Thoracic aorta (tissue), 2 donors: ENCODE results near the gene CFAP54. TPM values are rescaled to one million over a fixed set of nuclear protein-coding genes. Genes with fewer than 3 reads are reported as not detected.

Experiments used
- ATAC-seq: fragments of 150-250 bp; one replicate; pipeline ENCODE4 v1.8.0; 2017; ENCODE audit warnings: low read depth; ENCODE audit not compliant: insufficient number of reproducible peaks, low FRiP score
- DNase-seq: peaks from one replicate; pipeline ENCODE4 v3.0.0-alpha.2; 2020; ENCODE audit warnings: low spot score
- H3K27ac ChIP-seq, 2 donors: fragments of 200-600 bp; sonication (generic); 1 replicate in 1 of 2; 2 replicates in 1 of 2; pipeline ENCODE4 v1.5.1; 2016; ENCODE audit warnings: mild to moderate bottlenecking in 2 of 2, moderate library complexity in 2 of 2
- H3K27me3 ChIP-seq: fragments of 200-600 bp; sonication (generic); replicated peaks from 2 replicates; pipeline ENCODE4 v1.6.0; 2016; ENCODE audit warnings: mild to moderate bottlenecking; ENCODE audit not compliant: insufficient read depth
- H3K36me3 ChIP-seq: fragments of 200-600 bp; sonication (generic); one replicate; pipeline ENCODE4 v1.5.1; 2016
- H3K4me1 ChIP-seq, 2 donors: fragments of 200-600 bp; sonication (generic); 1 replicate in 1 of 2; 2 replicates in 1 of 2; pipeline versions ENCODE4 v1.5.1 to v1.6.0; 2016; ENCODE audit warnings: low read depth in 2 of 2, mild to moderate bottlenecking in 1 of 2; ENCODE audit not compliant: control insufficient read depth in 1 of 2
- H3K4me3 ChIP-seq: fragments of 200-600 bp; sonication (generic); 2 replicates; pipeline ENCODE4 v1.5.1; 2016; ENCODE audit warnings: mild to moderate bottlenecking
- H3K9me3 ChIP-seq: fragments of 200-600 bp; sonication (generic); 2 replicates; pipeline ENCODE4 v1.5.1; 2016
- CTCF ChIP-seq: fragments of 200-600 bp; sonication (generic); IDR thresholded peaks from one replicate; pipeline ENCODE4 v1.5.1; 2019; ENCODE audit warnings: antibody characterized with exemption
- total RNA-seq, 2 donors: library from RNA; depleted of rRNA; stranded (reverse); fragments of >200 nt; gene quantifications; one replicate each; pipeline versions ENCODE4 v1.1.0 to v1.2.3, GENCODE V29; 2016

CFAP54 gene
- total RNA-seq, 2 donors from 2014 or later: 1.1 to 4.2 TPM

DNA sequence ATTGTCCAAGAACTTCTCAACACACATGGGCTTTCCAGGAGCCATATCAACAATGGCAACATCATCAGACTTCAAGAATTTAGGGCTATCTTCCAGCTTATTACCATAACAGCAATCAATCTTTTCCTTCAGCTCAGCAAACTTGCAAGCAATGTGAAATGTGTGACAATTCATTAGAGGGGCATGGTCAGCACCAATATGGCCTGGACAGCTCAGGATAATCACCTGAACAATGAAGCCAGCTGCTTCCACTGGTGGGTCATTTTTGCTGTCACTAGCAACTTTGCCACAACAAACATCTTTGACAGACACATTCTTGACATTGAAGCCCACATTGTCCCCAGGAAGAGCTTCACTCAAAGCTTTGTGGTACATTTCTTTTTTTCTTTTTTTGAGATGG is 411.8 kb downstream of the CFAP54 start:
- no peak for TF ChIP-seq CTCF
- no peak for DNase-seq
- no peak for ATAC-seq
- Histone ChIP-seq H3K27me3 (no peaks in the 10 kb centered on the region), H3K27ac (no peak overlapping the region), H3K9me3 (no peaks in the 10 kb centered on the region), H3K4me3 (no peak overlapping the region), H3K36me3 (no peaks in the 10 kb centered on the region), H3K4me1 (peaks cover 2% of the 10 kb centered on the region in 2 donors)

GRCh38 chr12:96902076-96902475 is 412.7 kb downstream of the CFAP54 start:
- DNase-seq (no peak), ATAC-seq (no peak)
- Histone ChIP-seq H3K27ac (no peak overlapping the region), H3K9me3 (no peaks in the 10 kb centered on the region), H3K27me3 (no peaks in the 10 kb centered on the region), H3K4me1 (peaks cover 3 to 4% of the 10 kb centered on the region in 2 donors), H3K36me3 (no peaks in the 10 kb centered on the region), H3K4me3 (no peak overlapping the region)
- TF ChIP-seq CTCF: no peak

DNA sequence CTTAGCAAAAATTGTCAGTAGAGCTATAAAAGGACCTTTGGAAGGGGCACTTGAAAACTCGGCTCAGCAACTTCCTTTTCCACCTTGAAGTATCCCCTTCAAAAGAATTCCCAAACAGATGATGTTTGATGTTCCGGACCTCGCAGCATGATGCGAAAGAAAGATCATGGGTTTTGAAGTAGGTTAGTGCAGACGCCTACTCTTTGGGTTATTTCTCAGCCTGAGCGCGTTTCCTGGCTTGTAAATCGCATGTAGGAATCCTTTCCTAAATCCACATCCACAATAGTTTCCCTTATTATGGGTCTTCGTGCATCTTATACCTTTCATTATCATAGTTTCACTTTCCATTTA is 417.1 kb downstream of the CFAP54 start:
- Histone ChIP-seq H3K4me1 (peaks cover 6 to 16% of the 10 kb centered on the region in 2 donors), H3K27me3 (no peaks in the 10 kb centered on the region), H3K4me3 (peak overlapping the region; percentile 97), H3K27ac (peak overlapping the region in 1 of 2 donors; percentile 84), H3K9me3 (no peaks in the 10 kb centered on the region), H3K36me3 (no peaks in the 10 kb centered on the region)
- no peak for TF ChIP-seq CTCF
- DNase-seq (no peak), ATAC-seq (peak; percentile 9)

GRCh38 chr12:96906849-96907670 is 417.7 kb downstream of the CFAP54 start, which contains the start of gene NEDD1:
NEDD1 (plus strand) TSS chr12:96907257; CDS start chr12:96909760, 2,503 bp downstream.
- Histone ChIP-seq H3K4me1 (peaks cover 6 to 16% of the 10 kb centered on the region in 2 donors), H3K9me3 (no peaks in the 10 kb centered on the region), H3K27me3 (no peaks in the 10 kb centered on the region), H3K27ac (peak within 1 kb of the TSS; percentile 55 to 84), H3K36me3 (no peaks in the 10 kb centered on the region), H3K4me3 (peak within 1 kb of the TSS; percentile 97)
- TF ChIP-seq CTCF: no peak
- peak; percentile 70 for ATAC-seq
- peak; percentile 64 for DNase-seq

DNA sequence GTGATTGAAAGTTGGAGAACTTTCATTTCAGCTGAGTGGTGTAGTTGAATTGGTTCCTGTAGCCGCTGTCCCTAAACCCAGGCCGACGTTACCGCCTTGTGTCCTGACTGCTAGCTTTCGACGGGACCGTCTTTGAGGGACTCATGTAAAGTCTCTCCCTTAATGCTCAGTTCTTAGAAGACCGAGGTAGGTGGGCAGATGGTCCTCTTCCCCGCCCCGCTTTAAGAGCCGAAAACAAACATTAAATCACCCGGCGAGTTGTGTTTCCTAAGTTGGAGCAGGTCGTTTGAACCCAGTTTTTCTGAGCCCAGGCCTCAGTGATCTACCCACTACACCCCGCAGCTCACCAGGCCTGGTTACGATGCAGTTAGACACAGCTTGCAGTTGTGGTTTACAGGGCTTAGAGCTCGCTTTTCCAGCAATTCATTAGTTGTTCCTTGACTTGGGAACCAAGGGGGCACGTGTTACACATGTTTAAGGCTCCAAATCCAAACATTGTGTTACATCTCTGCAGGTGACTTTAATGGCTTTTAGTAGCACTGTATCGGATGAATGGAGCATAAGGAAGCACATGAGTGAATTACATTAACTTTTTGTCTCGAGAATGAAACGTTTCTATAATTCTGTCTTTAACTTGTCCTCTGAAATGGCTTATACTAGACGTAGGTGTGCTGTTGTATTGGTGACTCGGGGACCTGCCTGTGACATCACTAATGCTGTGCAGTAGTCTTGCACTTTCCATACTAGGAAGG is 418.5 kb downstream of the CFAP54 start:
- H3K36me3 ChIP-seq: no peaks in the 10 kb centered on the region
- H3K27me3 ChIP-seq: no peaks in the 10 kb centered on the region
- peaks cover 6 to 20% of the 10 kb centered on the region in 2 donors for H3K4me1 ChIP-seq
- DNase-seq: no peak
- H3K9me3 ChIP-seq: no peaks in the 10 kb centered on the region
- H3K27ac ChIP-seq: peak overlapping the region; percentile 55 to 84
- ATAC-seq: no peak
- TF ChIP-seq CTCF: no peak
- H3K4me3 ChIP-seq: peak overlapping the region; percentile 97
